HG03457 (cell line): Measurements from ENCODE around the gene ARID1B.
"Not testable (repeated sequence)": the region's sequence is repeated elsewhere in the genome, so short reads cannot be mapped to it uniquely, and the experiment has no call there.

Experiments
- ATAC-seq: cut with Tn5 transposase; IDR thresholded peaks from one replicate; pipeline ENCODE4 v1.9.1; 2021; ENCODE audit warnings: moderate number of reproducible peaks; ENCODE audit not compliant: unreplicated experiment

Gene ARID1B

GRCh38 chr6:157038610-157039009 lies 261.4 kb downstream of the ARID1B start:
- no peak for ATAC-seq

DNA sequence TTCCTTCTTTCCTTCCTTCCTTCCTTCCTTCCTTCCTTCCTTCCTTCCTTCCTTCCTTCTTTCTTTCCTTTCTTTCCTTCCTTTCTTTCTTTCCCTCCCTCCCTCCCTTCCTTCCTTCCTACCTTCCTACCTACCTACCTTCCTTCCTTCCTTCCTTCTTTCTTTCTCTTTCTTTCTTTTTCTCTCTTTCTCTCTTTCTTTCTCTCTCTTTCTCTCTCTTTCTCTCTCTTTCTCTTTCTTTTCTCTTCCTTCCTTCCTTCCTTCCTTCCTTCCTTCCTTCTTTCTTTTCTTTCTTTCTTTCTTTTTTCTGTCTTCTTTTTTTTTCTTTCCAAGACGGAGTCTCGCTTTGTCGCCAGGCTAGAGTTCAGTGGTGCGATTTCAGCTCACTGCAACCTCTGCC lies 262.5 kb downstream of the ARID1B start:
- not testable (repeated sequence) for ATAC-seq

DNA sequence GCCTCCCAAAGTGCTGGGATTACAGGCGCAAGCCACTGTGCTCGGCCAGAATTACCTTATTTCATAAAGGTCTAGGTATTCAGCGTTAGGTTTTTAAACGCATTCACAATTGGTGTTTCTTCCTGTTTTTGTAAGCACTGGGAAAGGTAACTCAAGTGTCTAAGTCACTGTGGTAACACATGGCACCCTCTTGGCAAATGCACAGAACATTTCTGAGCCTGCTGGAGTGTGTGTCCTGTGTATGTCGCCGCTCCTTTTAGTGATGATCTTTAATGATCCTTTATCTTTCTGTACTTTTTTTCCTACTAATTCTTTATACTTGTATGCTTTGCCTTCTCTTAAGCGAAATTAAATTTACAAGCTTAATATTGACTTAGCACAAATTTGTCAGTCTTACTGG lies 263.0 kb downstream of the ARID1B start:
- no peak for ATAC-seq

DNA sequence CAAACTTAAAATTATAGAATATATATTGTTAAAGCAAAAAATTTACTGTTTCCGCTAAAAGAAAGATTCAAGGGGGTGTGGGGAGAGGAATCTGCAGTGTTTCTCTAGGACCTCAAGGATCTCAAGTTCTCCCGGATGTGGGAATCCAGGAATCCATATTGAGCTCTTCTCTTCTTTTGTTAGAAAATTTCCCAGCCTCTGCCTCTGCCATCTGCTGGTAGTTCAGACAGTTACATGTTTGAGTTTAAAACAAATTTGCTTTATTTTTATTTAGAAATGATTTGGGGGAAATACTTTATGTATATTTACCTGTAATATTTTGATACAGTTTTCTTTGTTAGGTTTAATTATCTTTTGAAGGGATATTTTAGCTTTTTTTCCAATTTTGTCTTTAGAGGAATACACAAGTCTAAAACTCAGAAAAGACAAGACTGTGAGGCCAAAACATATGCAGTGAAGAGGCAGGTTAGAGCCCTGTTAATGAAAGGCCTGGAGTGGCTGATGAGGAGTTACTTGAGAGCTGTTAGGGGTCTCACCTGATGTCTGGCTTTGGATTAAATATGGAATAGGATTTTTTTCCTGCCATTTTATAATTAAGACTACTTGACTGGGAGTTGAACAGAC lies 268.8 kb downstream of the ARID1B start:
- no peak for ATAC-seq

DNA sequence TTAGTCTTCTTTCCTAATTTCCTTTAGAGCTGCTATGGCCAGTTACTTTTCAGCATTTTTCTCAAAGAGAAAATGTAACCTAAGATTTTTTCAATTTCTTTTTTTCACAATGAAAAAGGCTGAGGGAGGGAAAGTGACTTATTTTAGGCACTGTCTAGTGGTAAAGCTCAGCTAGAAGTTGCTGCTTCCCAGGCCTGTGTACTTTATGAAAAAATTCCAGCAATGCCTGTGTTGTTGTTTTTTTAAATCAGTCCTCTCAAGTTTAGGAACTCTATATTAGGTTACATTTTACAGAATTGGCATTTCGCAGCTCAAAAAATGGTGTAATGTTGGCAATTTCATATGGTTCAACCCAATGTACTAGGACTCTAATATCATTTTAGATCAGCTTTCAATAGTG lies 269.6 kb downstream of the ARID1B start:
- no peak for ATAC-seq

GRCh38 chr6:157047328-157047727 lies 270.1 kb downstream of the ARID1B start:
- ATAC-seq: no peak

DNA sequence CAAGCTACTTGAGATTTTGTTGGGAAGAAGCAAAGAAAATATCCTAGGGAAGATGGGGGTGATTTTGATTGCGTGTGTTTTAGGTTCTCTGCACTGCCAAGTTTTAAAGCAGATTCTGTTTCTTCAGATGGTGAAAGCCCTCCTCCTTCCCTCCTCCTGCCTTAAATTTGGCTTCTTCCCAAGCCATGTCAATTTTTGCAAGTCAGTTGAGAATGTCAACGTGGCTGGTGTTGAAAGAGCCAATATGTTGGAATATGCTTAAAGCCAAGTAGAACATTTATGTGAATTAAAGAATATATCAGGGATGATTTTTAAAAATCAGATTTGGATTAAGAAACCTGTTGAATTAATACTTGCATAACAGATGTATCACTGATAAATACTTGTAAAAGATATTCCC lies 270.8 kb downstream of the ARID1B start:
- no peak for ATAC-seq

GRCh38 chr6:157049133-157049532 lies 272.0 kb downstream of the ARID1B start:
- no peak for ATAC-seq

DNA sequence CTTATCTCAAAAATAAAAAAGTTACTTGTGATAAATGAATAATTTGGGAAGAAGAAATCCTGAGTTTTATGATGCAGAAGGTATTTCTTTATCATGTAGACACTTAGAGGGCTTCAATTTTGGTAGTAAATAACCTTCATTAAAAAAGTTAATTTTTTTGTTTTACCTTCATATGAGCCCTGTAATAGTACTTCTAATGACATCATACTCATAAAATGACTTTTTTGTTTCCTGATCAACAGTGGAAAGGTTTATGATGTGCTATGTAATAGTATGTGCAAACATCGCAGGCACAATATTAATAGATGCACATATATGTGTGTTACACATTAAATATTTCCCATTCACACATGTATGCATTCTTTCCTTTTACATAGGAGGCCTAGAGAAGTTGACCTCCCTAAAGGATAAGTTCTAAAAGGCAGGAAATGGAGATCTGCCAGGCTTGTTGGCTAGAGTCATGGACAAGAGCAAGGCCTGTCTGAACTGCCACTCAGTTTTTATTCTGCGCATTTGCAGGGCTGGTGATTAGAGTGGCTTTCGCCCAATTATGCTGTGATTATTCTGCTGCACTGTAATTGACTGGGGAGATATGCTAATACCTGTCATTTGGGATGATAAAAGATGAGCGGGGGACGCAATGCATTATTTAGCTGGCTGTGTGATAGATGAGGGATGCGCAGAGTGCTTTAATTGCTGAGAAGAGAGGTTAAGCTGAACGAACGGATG lies 273.5 kb downstream of the ARID1B start:
- ATAC-seq: no peak

GRCh38 chr6:157054531-157054979 lies 277.4 kb downstream of the ARID1B start:
- ATAC-seq: no peak

GRCh38 chr6:157055863-157056262 lies 278.7 kb downstream of the ARID1B start:
- ATAC-seq: no peak

- no peak for ATAC-seq
These were observed 279.1 kb downstream of the ARID1B start for GRCh38 chr6:157056275-157056674.

- no peak for ATAC-seq
These were observed 281.4 kb downstream of the ARID1B start for GRCh38 chr6:157058574-157058973.

GRCh38 chr6:157059781-157060180 lies 282.6 kb downstream of the ARID1B start:
- no peak for ATAC-seq

- ATAC-seq: no peak
These were observed 283.3 kb downstream of the ARID1B start for GRCh38 chr6:157060440-157060952.

DNA sequence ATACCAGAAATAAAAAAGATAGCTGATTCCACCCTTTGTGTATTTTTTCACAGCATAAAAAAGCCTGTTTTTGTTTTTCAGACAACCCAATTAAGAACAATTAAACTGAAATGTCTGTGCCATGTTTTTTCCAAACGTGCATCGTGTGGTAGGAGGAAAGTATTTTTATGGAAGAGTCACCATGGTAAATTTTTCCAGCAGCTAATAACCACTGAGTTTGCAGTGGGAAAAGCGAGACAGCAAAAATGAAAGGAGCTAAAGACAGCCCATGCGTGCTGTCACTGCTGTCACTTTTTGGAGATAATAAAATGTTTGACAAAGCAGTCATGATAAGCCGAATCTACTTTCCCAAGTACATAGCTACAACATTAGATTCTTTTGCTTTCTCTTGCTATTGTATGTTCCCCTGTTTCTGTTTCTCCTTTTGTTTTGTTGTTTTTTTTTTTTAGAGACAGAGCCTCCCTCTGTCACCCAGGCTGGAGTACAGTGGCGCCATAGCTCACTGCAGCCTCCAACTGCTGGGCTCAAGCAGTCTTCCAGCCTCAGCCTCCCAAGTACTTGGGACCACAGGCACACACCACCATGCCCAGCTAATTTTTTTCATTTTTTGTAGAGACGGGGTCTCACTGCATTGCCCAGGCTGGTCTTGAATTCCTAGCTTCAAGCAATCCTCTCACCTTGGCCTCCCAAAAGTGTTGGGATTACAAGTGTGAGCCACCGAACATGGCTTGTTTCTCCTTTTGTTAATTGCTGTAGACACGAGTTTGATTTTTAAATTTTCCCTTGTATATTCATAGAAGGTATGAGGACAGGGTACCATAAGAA lies 284.8 kb downstream of the ARID1B start:
- ATAC-seq: no peak

DNA sequence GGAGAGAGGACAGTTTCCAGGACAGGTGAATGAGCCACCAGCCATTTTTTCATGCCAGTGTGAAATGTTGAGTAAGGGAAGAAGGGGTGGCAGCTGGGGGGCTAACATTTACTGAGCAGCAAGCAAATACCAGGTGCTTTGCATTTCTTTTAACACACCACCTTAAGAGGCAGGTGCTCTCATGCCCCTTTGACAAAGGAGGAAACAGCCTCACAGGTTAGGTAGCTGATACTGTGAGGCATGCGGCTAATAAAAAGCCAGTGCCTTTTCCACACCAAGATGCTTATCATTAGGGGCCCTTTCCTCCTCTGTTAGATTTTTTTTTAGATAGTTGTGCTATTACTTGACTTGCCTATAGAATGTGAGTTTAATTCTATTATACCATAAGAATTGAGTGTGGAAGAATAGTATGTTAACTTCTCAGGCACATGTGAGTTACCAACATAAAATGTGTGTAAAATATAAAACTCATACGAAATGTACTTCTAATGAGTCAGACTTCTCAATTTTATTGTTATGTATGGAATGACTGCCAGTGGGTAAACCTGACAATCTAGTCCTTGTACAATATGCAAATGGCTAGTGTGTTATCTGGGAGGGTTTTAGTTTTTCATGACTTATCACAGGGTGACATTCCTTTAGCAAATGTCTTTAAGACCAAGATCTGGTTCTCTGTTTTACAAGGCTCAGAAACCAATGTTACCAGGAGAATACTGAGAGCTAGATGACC lies 286.2 kb downstream of the ARID1B start:
- ATAC-seq: no peak

GRCh38 chr6:157063923-157064322 lies 286.7 kb downstream of the ARID1B start:
- no peak for ATAC-seq

DNA sequence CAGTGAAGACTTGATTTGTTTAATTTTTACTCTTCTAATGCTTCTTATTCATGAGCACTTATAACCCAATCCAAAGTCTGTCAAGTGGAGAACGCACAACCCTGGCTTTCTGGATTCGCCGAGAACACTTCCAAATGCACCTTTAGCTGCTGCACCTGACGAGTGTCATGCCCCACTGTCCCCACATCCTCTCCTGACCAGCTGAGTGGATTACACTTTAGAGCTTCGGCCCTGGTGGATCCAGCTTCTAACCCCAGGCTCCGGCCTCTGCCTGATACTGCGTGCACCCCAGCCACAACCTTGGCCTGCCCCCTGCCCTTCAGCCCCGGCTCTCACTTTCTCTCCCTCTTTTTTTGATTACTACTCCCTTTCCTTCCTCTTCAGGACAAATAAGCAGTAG lies 287.3 kb downstream of the ARID1B start:
- ATAC-seq: no peak

DNA sequence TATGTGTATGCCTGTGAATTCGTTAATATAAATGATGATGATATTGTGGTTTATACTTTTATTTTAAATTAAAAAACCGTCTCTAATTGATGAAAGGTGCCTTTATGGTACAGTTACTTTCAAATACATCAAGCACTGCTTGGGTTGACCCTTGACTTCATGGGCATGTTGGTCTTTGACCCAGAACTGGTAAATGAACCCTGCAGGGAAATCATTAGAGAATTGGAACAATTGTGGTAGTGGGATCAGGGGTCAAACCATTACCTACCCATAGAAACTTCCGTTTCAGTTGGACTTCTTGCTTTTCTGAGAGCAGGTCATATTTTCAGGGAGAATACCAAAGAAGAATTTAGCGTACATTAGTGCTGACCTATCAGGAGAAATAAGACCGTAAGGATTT lies 288.2 kb downstream of the ARID1B start:
- no peak for ATAC-seq
